ENCODE data around the gene PCSK2.

GRCh38 chr20:17423782-17424181, 196.9 kb downstream of the PCSK2 start:
- TF ChIP-seq CTCF (IDR thresholded peaks at IDR 0.05; ENCODE audit: low read depth, low read length, poor library complexity, severe bottlenecking) = no peak
- no peak for TF ChIP-seq EZH2phosphoT487 (IDR thresholded peaks at IDR 0.05; ENCODE audit: borderline replicate concordance, low read length)
